ENCODE results near the gene DIS3L2. TPM values are rescaled to one million over a fixed set of nuclear protein-coding genes. Genes with fewer than 3 reads are reported as not detected.

DIS3L2 gene
- total and polyA plus RNA-seq, 2 of the 8 experiments (the other 6 are each of a cell fraction or from before 2014, with no cell fraction given): 11.5 to 21.6 TPM

DNA sequence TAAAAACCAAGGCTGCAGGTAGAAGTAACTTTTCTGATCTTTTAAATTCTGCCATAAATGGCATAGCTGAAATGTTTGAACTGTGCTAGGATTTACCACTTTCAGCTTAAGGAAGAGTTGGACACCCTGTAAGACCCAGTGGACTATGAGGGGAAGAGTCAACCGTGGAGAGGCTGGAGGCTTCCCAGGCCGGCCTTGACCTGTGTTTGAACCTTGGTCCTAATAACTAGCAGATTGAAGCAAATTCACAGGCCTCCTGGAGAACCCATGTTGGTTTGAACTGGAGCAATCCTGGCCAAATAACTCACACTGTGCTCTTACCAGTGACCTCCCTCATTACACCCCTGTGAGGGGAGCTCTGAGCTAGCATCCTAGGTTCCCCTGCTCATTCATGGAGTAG lies 329.8 kb downstream of the DIS3L2 start (continued):
- TF ChIP-seq, protein P1, sequence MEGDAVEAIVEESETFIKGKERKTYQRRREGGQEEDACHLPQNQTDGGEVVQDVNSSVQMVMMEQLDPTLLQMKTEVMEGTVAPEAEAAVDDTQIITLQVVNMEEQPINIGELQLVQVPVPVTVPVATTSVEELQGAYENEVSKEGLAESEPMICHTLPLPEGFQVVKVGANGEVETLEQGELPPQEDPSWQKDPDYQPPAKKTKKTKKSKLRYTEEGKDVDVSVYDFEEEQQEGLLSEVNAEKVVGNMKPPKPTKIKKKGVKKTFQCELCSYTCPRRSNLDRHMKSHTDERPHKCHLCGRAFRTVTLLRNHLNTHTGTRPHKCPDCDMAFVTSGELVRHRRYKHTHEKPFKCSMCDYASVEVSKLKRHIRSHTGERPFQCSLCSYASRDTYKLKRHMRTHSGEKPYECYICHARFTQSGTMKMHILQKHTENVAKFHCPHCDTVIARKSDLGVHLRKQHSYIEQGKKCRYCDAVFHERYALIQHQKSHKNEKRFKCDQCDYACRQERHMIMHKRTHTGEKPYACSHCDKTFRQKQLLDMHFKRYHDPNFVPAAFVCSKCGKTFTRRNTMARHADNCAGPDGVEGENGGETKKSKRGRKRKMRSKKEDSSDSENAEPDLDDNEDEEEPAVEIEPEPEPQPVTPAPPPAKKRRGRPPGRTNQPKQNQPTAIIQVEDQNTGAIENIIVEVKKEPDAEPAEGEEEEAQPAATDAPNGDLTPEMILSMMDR (IDR thresholded peaks at IDR 0.05; ENCODE audit: control extremely low read depth in 1 of 3, insufficient read depth in 1 of 3, low read depth in 1 of 3, low read length in 3 of 3): no peak
- no peak for TF ChIP-seq NANOG (IDR thresholded peaks at IDR 0.05; ENCODE audit: insufficient read depth, low read depth, low read length, poor library complexity, severe bottlenecking)
- TF ChIP-seq TEAD4 (IDR thresholded peaks at IDR 0.05; ENCODE audit: low read depth, low read length): no peak
- no peak for TF ChIP-seq SUZ12 (IDR thresholded peaks at IDR 0.05; ENCODE audit: low read length)
- TF ChIP-seq BCL11A (IDR thresholded peaks at IDR 0.05; ENCODE audit: low read depth in 2 of 2, low read length in 2 of 2): no peak

All from H1 (cell line).